Iris pigment epithelial cell (primary cell): ENCODE data around the gene UTF1.
"Not testable (repeated sequence)": the region's sequence is repeated elsewhere in the genome, so short reads cannot be mapped to it uniquely, and the experiment has no call there.

Source experiments
- DNase-seq: peaks from one replicate; pipeline ENCODE4 v3.0.0-alpha.2; 2011; ENCODE audit warnings: low read depth

UTF1 gene

GRCh38 chr10:133265052-133265451, 35.0 kb downstream of the UTF1 start:
- DNase-seq = not testable (repeated sequence)

GRCh38 chr10:133266056-133266795, 36.2 kb downstream of the UTF1 start:
- DNase-seq = no peak

DNA sequence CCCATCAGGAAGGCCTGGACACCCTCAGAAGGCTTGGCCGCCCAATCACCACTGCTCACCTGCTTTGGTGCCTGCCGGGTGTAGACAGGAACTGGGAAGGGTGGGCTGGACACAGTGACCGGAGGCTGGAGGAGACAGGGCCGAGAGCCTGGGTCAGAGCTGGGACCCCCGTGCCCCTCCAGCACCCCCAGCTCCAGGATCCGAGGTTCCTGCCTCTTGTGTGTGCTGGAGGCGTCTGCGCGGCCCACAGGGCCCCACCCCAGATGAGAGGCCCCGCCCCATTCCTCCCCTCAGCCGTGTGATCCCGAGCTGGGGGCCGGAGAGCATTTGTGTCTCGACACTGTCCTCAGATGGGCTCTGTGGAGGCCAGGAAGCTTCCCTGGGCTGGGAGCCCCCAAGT, 37.3 kb downstream of the UTF1 start:
- no peak for DNase-seq

- DNase-seq = no peak
Measured at GRCh38 chr10:133267829-133268228, 37.8 kb downstream of the UTF1 start.

- DNase-seq = no peak
Measured at GRCh38 chr10:133268532-133268931, 38.5 kb downstream of the UTF1 start.

DNA sequence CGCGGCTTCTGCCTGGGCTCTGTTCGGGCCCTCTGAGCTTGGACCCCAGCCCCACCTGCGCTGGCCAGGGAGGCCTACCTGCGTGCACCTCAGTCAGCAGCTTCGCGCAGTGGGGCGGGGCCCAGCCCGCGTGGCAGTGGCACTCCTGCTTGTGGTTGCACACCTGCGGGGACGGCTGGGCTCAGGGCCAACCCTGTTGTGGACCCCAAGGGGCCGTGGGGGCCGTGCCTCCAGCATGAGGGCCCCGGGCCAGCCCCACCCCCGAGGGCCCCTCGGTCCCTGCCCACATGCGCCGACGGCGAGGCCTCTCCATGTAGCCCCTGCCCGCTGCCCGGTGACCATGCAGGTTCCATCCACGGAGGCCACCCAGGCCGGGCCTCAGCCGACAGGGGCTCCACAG, 39.4 kb downstream of the UTF1 start:
- no peak for DNase-seq

DNA sequence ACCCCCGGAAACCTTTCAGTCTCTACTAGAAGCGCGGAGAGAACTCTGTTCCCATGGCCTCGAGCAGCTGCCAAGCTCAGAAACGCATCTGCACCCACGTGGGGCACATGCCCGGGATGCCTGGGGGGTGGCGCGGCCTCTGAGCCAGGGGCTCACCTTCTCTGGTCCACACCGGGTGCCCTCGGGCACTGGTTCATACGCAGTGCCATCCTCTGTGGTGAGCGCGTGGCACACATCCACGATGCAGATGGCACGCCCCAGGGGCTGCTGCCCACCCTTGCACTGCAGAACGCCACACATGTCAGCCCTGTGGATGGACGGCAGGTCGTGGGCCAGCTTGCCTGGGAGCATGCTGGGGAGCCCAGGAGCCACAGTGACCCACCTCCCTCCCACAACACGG, 40.2 kb downstream of the UTF1 start:
- DNase-seq = no peak

GRCh38 chr10:133270773-133271297, 40.8 kb downstream of the UTF1 start:
- DNase-seq = no peak

DNA sequence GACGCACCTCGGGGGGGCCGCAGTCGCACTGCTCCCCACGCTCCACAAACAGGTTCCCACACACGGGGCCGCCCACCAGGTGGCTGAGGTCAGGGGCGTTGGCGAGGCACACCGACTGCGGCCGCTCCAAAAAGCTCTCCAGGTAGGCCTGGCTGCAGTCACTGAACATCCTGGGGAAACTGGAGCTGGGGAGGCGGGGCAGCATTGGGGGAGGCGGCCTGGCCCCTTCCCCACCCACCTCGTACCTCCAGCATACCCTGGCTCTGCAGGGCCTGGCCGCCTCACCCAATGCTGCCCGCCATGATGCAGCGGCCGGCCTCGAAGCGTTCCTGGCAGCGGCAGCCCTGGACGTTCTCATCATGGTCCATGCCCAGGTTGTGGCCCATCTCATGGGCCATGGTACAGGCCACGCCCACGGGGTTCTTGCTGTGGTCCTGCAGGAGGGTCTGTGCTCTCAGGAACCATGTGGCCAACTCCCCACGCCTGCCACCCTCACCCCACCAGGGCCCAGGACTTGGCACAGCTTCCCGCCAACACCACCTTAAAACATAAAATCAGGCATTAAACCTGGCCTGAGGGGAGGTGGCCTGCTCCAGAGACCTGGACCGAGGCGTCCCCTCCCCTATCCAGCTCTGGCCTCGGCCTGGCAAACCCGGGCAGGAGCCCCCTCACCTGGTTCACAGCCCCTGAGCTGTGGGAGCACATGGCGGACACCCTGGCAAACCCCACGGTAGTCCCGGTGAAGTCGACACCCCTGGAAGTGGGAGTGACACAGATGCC, 41.7 kb downstream of the UTF1 start:
- DNase-seq = no peak

DNA sequence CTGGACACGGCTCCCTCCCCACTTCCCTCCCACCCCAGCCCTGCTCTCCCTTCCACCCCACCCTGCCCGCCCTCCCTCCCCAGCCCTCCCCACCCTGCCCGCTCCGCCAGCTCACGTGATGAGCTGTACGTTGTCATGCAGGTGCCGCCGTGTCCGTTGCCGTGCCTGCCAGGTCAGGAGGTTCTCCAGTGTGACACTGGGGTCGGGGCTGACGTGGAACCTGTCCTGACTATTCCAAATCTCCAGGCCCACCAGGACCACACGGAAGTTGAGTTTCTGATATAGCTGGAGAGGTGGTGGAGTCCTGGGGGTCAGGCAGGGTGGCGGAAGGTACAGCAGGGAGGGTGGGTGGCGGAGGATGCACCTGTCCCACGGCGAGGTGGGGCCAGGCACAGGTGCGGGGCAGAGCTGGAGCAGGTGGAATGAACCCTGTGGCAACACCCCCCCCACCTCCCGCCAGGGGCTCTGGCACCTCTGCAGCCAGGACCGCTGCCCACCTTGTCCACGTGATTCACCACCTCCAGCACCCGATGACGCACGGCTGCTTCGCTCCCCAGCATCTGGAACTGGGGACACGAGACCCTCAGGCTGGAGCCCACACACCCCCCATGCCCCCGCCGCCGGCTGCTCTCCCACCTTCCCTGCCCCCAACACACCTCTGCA, 42.4 kb downstream of the UTF1 start:
- DNase-seq = no peak

DNA sequence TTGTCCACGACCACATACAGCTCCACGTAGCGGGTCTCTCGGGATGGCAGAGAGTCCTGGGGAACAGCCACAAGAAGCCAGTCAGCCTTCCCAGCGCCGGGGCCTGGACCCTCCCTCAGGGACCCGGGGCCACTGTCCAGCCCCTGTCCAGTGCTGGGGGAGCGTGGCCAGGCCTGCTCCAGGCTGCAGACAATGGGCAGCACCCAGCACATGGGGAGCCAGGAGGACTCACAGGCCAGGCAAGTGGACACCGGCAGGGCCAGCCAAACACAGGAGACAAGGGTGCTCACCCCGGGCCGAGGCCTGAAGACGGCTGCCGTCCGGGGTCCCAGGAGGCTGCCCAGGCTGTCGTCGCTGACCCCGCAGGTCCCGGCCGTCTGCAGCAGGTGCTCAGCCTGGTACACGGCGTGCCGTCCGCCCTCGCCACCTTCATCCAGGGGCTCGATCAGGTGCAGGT, 43.0 kb downstream of the UTF1 start:
- DNase-seq = no peak

GRCh38 chr10:133273534-133274143, 43.6 kb downstream of the UTF1 start:
- DNase-seq = no peak

GRCh38 chr10:133274751-133275683, 45.0 kb downstream of the UTF1 start:
- DNase-seq = no peak

DNA sequence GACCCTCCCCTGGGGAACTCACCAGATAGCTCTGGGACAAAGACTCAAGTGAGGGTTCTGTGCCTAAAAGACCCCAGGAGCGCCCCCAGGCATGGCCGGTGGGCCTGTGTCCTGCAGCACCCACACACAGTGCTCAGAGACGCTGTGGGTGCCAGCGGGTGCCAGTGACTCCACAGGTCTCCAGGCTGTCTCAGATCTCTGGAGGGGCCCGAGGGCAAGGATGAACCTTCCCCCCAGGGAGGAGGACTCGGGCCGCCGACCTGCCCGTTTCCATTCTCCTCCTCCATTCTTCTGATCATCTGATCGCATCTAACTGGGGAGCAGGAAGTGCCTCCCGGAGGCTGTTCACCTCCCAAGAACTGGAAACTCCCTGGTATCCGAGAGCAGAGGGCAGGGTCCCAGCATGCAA, 45.7 kb downstream of the UTF1 start:
- no peak for DNase-seq

DNA sequence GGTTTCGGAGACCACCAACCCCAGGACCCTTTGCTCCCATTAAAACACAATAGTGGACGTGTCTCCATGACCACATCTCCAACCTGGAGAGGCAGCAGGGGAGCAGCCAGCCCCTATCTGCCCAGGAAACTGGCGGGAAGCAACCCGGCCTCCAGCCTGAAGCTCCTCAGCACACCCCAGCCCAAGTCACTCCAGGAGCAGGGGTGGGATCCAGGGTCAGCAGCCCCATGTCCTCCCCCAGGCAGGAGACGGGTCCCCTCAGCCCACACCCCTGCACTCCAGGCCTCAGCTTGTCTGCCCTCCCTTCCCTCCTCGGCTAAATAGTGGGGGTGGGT, 46.0 kb downstream of the UTF1 start:
- DNase-seq = no peak

DNA sequence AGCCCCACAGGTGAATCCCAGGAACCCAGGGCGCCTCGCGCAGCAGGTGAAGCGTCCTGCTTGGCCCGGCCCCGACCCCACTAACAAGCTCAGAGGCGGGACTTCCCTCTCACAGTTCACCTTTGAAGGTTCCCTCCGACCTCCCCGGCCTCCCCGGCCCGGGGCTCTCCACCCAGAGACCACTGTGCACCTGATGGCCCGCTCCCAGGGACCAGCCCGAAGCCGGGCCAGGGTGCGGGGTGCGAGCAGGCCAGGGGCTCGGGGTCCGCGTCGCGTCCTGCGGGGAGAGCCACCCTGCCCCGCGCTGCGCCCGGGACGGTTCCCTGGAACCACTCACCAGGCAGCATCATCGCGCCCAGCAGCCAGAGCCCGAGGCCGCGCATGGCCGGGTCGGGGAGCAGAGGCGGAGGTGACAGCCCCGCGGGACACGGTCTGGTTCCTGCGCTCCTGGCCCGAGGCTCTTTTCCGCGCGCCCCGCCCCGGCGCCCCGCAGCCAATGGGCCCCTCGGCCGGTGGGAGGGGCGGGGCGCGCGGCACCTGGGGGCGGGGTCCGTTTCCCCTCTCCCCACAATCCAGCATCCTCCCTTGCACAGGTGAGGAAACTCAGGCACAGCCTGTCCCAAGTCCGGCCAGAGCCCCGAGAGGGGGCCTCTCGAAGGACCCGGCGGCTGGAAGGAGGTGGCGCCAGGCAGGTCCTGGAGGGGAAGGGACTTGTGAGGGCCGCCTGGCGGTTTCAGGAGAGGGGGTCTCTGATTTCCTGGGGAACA, 46.6 kb downstream of the UTF1 start, which contains the start of gene ADAM8:
Gene ADAM8 (minus strand): TSS at position 434 of the 767 bp plus-strand sequence. CDS start 51 bp downstream, at position 383.
- no peak for DNase-seq

DNA sequence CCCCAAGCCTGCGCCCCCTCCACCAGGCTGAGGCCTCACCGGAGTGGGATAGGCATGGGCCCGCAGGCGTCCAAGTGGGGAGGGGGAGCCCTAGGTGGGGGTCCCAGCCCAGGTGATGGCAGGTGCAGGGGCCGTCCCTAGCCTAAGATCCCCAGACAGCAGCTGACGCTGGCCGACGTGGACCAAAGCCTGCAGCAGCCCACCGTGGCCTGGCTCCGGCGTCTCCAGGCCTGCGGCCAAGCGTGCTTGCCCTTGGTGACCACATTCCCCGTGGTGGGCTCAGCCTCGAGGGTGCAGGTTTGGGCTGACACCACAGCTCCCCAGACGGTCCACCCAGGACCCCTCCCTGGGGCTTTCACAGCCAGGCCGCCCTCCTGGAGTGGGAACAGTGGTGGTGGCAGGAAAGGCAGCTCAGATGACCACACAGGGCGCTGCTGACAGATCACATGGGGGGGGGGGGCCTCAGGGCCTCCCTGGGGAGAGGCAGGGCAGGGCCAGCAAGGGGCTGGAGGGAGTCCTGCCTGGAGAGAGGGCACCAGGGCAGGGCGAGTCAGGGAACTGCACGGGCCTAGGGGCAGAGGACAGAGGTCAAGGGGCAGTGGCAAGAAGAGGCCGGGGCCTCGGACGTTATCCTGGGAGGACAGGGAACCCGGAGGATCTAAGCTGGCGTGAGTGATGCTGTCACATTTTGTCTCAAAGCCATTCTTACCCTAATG, 47.4 kb downstream of the UTF1 start:
- no peak for DNase-seq

GRCh38 chr10:133277993-133278576, 48.1 kb downstream of the UTF1 start:
- no peak for DNase-seq

DNA sequence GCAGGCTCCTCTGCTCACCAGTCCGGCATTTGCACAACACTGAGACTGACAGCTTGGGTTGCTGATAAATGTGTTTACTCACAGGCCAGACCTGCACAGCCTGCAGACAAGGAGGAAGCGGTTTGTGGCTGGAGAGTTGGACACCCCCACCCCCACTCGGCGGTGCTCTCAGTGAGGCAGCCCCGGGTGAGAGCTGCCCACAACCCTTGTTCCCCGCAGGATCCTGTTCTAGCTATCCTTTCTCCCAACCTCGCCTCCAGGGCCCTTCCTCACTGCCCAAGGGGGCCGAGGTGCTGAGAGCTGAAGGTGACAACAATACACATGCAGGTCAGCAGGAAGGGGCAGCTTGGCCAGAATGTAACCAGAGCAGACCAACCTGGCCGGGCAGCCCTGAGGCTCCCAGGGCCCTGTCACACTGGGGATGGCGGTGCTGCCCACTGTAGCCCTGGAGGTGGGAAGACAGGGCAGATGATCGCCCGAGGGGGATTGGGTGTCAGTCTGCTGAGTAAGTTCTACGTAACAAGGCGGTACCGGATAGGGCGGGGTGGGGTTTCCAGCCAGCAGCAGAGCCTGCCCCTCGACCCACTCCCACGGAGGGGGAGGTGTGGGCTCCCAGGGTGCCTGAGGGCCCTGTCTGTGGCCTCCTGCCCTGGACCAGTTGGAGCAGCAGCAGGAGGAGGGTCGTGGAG, 48.7 kb downstream of the UTF1 start:
- peak; percentile 80 for DNase-seq
